ENCODE data around the gene CENPA.

The CENPA gene

DNA sequence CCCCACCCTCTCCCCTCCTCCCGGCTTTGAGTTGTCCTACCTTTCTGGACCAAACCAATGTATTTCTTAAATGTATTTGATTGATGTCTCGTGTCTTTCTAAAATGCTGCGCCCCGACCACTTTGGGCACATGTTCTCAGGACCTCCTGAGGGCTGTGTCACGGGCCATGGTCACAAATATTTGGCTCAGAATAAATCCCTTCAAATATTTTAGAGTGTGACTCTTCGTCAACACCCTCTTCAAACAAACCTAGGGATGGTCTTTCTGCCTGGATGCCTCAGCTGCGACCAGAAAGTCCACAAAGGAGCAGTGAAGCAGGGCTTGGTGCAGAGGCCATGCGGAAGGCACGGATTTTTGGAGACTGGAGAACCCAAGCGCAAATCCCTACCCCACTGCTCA, 22.8 kb upstream of the CENPA start:
- ATAC-seq, result no peak

GRCh38 chr2:26764078-26764887, 21.6 kb upstream of the CENPA start, which contains the start of gene SLC35F6:
SLC35F6 (plus strand) TSS chr2:26764284; CDS start chr2:26764350, 66 bp downstream.
- ATAC-seq, result peak; percentile 94 to 95

- no peak for ATAC-seq
These were observed 20.9 kb upstream of the CENPA start for GRCh38 chr2:26764906-26765305.

DNA sequence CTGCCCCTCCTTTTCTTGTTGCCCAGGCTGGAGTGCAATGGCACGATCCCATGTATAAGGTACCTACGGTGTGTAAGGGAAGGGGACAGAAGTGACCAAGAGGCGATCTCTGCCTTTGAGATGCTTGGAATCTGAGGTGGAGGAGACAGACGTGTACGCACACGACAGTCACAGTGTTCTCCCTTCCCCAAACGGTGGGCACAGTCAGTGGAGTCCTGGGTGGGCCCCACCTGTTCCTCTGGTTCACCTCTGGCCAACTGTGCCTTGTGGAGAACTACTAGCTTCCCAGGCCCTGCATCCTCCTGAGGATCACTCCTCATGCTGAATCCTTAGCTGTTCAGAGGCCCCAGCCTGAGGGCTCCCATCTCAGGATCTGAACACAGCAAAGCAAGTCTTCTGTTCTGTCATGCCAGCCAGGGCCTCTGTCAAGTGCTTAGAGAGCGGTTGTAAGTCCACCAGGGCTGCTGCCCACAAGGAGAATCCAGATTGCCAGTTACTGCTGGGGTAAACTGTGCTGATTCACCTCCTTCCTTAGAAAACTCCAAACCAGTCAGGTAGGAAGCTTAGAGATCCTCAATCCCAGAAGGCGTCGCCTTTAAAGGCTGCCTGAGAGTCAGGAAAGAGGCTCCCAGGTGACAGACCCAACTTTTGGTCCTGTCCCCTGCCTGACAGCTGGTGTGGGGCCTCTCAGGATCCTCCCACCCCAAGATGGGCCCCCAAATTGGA, 20.2 kb upstream of the CENPA start:
- ATAC-seq, result no peak

DNA sequence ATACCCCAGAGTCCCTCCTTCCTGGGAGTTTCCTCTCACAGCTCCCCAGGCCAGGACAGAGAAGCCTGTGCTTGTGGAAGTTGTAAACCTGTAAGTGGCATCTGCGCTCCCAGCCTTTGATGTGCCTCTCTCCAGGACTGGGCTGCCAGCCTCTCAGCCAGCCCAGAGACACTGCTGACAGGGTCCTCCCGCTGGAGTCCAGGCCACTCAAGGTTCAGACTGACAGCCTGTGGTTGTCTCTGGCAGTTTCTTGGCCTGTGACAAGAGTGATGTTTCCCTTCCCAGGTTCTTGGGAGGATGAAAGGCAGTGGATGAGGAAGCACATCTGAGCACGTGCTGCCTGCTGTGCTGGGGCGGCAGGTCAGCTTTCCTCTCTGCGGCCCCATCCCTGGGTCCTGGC, 18.7 kb upstream of the CENPA start:
- no peak for ATAC-seq

DNA sequence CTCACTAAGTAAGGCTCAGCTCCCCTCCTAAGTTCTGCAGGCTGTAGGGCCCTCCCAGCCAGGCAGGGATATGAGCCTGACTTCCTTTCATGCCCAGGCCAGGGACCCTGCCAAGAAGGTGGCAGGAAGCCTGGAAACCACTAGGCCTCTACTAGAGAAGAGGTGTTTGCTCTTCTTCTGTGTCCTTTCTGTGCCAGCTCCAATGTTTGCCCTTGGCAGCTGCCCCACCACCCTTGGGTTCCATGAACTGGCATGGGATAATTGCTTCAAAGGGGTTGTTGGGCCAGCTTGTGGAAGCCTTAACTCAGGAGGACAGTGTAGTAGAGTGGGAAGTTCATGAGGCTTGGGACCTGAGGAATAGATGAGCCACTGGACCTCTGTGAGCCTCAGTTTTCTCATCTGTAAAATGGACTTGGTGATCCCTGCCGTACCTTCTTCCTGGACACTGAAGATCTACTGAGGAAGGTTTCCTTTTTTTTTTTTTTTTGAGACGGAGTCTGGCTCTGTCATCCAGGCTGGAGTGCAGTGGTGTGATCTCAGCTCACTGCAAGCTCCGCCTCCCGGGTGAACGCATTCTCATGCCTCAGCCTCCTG, 17.9 kb upstream of the CENPA start:
- ATAC-seq, result no peak

DNA sequence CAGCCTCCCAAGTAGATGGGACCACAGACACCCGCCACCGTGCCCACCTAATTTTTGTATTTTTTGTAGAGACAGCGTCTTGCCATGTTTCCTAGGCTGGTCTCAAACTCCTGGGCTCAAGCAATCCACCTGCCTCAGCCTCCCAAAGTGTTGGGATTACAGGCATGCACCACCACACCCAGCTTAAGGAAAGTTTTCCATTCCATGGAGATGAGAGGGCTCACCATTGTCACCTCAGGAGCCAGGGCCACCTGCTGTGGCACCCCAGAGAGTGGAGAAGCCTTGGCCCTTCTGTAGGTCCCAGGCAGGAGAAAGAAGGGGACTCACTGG, 17.1 kb upstream of the CENPA start:
- no peak for ATAC-seq

- no peak for ATAC-seq
These were observed 16.6 kb upstream of the CENPA start for GRCh38 chr2:26769089-26769761.

- ATAC-seq, result no peak
These were observed 14.8 kb upstream of the CENPA start for GRCh38 chr2:26770986-26771586.

DNA sequence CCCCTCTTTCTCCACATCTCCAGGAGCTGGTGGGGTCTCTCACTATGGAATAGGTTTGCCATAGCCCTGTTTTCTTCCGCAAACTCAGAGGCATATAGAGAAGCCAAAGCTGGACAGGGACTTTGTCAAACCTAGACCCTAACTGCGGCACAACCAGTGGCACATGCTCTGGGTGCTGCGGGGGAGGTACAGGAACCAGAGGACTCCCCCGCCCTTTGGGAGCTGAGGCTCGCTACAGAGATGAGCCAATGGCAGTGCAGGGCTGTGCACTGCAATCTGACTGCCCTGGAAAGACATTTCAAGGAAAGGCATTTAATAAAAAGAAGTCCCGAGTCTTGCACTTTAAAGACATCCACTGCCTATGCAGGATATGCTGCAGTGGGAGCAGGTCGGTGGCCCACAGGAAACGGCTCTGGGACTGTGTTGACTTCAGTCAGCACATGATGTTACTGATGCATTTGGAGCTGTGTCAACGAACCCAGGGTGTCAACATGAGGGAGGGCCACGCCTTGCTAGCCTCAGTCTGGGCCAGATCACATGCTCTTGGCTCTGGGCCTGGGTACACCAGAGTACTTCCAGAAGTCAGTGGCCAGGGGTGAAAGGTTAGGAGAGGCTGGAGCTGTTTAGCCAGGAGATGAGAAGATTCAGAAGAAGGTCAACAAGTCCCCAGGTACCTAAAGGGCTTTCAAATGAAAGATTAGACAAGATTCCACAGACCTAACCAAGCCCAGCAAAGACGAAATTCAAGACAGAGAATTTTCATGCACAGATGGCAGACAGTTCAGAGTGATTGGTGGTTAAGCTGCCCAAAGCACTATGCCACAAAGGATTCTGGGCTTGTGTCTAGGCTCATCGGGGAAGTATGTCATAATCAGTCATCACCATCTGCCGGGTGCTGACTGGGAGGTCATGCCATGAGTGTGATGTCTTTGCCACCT, 13.5 kb upstream of the CENPA start:
- ATAC-seq, result peak; percentile 77 to 88

DNA sequence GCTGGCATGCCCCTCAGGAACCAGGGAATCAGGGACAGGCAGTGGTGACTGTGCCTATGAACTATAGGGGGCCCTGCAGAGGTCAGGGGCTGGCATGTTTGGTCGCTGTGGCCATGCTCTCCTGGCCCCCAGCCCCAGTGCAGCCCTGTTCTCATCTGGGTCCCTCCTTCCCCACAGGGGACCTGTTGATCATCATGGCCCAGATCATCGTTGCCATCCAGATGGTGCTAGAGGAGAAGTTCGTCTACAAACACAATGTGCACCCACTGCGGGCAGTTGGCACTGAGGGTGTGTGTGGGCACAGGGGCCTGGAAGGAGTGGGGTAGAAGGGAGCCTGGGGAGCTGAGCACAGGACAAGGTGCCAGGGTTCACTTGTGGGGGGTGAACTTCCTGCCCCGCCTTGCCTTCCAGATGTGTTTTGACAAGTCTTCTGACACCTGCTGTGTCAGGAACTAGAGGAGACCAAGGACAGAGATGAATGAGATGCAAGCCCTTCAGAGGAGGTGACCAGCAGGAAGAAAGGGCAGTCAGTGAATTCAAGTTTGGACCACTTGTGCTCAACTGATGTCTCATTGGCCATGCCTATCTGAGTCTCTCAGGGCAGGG, 9.6 kb upstream of the CENPA start:
- ATAC-seq, result no peak

DNA sequence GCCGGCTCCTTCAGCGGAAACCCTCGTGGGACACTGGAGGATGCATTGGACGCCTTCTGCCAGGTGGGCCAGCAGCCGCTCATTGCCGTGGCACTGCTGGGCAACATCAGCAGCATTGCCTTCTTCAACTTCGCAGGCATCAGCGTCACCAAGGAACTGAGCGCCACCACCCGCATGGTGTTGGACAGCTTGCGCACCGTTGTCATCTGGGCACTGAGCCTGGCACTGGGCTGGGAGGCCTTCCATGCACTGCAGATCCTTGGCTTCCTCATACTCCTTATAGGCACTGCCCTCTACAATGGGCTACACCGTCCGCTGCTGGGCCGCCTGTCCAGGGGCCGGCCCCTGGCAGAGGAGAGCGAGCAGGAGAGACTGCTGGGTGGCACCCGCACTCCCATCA, 7.8 kb upstream of the CENPA start:
- ATAC-seq, result no peak

- ATAC-seq, result peak; percentile 78 to 90
These were observed 7.3 kb upstream of the CENPA start for GRCh38 chr2:26778507-26778906.

DNA sequence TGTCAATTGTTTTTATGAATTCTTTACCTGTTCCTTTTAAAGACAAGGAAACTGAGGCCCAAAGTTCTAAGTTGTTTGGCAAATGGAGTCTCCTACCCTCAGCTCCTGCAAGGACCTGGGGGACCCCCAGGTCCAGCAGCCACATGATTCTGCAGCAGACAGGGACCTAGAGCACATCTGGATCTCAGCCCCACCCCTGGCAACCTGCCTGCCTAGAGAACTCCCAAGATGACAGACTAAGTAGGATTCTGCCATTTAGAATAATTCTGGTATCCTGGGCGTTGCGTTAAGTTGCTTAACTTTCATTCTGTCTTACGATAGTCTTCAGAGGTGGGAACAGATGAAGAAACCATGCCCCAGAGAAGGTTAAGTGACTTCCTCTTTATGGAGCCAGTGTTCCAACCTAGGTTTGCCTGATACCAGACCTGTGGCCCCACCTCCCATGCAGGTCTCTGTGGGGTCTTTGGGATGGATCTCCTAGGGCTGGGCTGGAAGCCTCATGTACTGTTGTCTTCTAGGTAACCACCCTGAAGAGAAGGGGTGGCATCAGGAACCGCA, 5.6 kb upstream of the CENPA start:
- no peak for ATAC-seq

- no peak for ATAC-seq
These were observed 2.8 kb upstream of the CENPA start for GRCh38 chr2:26782876-26783704.

DNA sequence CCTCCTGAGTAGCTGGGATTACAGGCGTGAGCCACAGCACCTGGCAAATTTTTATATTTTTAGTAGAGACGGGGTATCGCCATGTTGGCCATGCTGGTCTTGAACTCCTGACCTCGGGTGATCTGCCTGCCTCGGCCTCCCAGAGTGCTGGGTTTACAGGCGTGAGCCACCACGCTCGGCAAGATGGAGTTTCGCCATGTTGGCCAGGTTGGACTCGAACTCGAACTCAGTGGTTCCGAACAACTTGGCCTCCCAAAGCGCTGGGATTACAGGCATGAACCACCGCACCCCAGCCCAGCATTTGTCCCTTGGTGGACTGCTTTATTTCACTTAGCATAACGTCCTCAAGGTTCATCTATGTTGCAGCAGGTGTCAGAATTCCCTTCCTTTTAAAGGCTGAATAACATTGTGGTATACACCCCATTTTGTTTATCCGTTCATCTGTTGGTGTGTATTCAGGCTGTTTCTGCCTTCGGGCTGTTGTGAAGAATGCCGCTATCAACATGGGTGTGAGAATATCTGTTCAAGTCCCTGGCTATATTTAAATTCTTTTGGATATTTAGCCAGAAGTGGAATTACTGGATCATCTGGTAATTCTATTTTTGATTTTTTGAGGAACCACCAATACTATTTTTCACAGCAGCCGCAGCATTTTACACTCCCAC, 1.2 kb upstream of the CENPA start:
- ATAC-seq, result no peak

GRCh38 chr2:26786207-26787028, 562 bp downstream of the CENPA start:
- no peak for ATAC-seq

DNA sequence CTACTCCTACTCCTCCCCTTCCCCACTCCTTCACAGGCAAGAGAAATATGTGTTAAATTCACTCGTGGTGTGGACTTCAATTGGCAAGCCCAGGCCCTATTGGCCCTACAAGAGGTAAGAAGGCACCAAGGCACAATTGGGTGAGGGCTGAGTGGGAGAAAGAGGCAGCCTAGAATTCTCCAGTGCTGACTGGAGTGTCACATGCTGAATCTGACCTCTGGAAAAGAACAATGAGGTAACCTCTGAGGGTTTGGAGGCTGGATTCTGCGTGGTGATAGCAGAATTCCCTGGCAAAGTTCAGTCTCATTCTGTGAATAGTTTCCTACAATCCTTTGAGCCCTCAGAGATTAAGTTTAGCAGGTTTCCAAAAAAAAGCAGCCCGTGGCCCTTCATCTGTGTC, 6.9 kb downstream of the CENPA start:
- ATAC-seq, result no peak

DNA sequence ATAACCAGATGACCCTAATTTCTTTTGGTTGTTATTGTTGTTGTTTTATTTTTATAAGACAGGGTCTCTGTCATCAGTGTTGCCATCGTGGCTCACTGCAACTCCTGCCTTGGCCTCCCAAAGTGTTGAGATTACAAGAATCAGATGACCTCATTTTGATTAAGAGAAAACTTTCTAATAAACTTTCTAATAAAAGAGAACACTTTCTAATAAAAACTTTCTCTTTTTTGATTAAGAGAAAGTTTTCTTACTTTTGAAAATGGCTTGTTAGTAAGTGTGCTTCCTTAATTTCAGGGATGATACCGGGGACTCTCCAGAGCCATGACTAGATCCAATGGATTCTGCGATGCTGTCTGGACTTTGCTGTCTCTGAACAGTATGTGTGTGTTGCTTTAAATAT, 7.7 kb downstream of the CENPA start:
- ATAC-seq, result no peak

All from activated CD4-positive, CD25-positive, alpha-beta regulatory T cell treated with anti-CD3 and anti-CD28 coated beads, Interleukin-2, amount 50 U/mL, for 24 hours (primary cell).